GM21390 (cell line): Measurements from ENCODE around the gene GPR39.

Source experiments
- ATAC-seq: cut with Tn5 transposase; IDR thresholded peaks from one replicate; pipeline ENCODE4 v1.9.1; 2021; ENCODE audit not compliant: unreplicated experiment

GPR39 gene

GRCh38 chr2:132636346-132636745 is 219.7 kb downstream of the GPR39 start:
- ATAC-seq = no peak

GRCh38 chr2:132638313-132639040 is 221.9 kb downstream of the GPR39 start:
- no peak for ATAC-seq

GRCh38 chr2:132640116-132640515 is 223.5 kb downstream of the GPR39 start:
- no peak for ATAC-seq

GRCh38 chr2:132641819-132642218 is 225.2 kb downstream of the GPR39 start:
- ATAC-seq = no peak

- no peak for ATAC-seq
Observed at GRCh38 chr2:132642415-132642814, 225.8 kb downstream of the GPR39 start.

- ATAC-seq = no peak
Observed at GRCh38 chr2:132645176-132645575, 228.6 kb downstream of the GPR39 start.

- ATAC-seq = no peak
Observed at GRCh38 chr2:132645722-132646539, 229.3 kb downstream of the GPR39 start.

GRCh38 chr2:132646540-132647108 is 230.0 kb downstream of the GPR39 start:
- ATAC-seq = no peak

- no peak for ATAC-seq
Observed at GRCh38 chr2:132651115-132652045, 234.8 kb downstream of the GPR39 start.

GRCh38 chr2:132652474-132652873 is 235.9 kb downstream of the GPR39 start:
- ATAC-seq = no peak

GRCh38 chr2:132654335-132654734 is 237.7 kb downstream of the GPR39 start:
- ATAC-seq = no peak

GRCh38 chr2:132654968-132655367 is 238.4 kb downstream of the GPR39 start:
- ATAC-seq = no peak

- no peak for ATAC-seq
Observed at GRCh38 chr2:132656266-132656975, 239.8 kb downstream of the GPR39 start.

- ATAC-seq = no peak
Observed at GRCh38 chr2:132659331-132659730, 242.7 kb downstream of the GPR39 start.

GRCh38 chr2:132662732-132663131 is 246.1 kb downstream of the GPR39 start:
- no peak for ATAC-seq

- ATAC-seq = no peak
Observed at GRCh38 chr2:132664096-132664495, 247.5 kb downstream of the GPR39 start.

GRCh38 chr2:132665401-132666140 is 249.0 kb downstream of the GPR39 start:
- no peak for ATAC-seq

GRCh38 chr2:132667706-132668105 is 251.1 kb downstream of the GPR39 start:
- ATAC-seq = no peak

GRCh38 chr2:132668189-132668823 is 251.7 kb downstream of the GPR39 start:
- no peak for ATAC-seq
